AML-193 (cell line): ENCODE results near the gene RIN3.

ENCODE experiments used
- DNase-seq, 2 experiments: peaks; one replicate each; lab custom pipeline; 2025; lab: John Stamatoyannopoulos, UW

RIN3 gene

DNA sequence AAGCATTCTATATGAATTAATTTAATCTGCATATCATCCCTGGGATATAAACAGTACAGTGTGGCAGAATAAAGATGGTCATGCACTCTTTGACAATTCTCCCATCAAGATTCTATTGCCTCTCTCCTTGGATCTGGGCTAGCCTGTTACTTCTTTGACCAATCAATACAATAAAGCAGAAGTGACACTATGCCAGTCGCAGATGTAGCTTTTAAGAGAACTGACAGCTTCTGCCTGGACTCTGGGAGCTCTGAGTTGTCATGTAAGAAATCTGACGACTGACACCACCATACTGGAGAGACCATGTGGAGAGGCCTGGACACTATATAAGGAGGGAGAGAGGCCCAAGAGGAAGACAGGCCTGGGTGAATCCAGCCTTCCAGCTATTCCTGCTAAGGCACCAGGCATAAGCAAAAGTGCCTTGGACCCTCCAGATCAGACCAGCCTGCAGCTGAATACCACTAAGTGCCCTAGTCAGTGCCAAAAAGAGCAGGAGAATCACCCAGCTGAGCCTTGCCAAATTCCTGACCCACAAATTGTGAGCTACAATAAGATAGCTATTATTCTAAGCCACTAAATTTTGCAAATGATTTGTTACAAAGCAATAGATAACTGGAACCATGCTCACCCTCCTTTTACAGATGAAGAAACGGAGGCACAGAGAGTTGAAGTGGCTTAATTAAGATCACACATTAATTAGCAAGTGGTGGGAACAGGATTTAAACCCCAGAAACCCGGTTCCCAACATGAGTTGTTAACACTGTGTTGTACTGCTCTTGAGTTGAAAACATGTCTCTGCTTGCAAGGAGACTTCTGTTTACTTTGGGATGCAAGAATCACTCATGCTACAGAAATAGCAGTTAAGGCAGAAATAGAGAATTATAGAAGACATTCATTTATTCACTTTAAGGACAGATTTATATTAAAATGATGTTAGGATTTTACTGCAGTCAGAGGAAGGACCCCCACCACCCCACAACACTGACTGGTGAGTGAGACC, 84.6 kb downstream of the RIN3 start:
- no peak for DNase-seq

DNA sequence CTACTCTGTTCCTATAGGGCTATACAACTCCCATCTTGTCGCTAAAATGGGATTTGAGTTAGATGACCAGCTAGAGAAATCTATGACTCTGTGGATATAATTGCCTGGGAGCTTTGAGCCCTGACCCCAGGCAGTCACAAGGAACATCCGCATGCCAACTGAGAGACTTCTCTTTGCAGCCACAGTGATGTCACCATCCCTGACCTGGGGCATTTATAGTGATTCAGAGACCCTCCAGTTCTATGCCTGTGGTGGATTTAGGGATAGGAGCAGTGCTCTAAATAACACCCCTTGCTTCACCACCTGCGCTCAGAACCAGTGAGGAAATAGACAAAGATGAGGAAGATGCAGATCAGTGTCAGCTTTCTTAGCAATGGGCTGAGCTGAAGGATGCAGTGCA, 86.2 kb downstream of the RIN3 start:
- no peak for DNase-seq

DNA sequence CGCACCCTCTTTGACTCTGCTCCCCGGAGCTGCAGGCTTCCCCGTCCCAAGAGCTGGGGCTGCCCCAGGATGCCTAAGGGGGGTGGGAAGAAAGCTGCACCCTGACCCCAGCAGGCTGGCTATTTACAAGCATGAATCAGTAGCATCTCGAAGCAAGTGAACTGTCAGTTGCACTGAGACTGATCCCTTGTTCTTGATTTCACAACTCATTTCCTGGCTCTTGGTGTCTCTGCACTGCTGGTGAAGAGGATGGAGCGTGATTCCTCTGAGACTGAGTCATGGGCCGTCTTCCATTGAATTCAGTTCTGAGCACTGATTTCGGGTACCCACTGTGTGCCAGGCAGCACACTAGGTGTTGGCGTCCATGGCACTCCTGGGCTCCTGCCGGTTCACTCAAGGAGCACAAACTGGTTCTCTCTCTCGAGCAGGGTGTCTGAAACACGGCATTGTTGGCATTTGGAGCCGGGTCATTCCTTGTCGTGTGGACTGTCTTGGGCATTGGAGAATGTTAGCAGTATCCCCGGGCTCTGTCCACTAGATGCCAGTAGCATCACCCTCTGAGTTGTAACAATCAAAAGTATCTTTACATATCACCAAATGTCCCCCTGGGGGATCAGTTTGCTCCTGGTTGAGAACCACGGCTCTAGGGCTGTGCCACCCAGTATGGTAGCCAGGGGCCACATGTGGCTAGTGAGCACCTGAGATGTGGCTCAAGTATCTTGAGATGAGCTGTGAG, 86.9 kb downstream of the RIN3 start:
- DNase-seq, result peak; percentile 35 to 43

DNA sequence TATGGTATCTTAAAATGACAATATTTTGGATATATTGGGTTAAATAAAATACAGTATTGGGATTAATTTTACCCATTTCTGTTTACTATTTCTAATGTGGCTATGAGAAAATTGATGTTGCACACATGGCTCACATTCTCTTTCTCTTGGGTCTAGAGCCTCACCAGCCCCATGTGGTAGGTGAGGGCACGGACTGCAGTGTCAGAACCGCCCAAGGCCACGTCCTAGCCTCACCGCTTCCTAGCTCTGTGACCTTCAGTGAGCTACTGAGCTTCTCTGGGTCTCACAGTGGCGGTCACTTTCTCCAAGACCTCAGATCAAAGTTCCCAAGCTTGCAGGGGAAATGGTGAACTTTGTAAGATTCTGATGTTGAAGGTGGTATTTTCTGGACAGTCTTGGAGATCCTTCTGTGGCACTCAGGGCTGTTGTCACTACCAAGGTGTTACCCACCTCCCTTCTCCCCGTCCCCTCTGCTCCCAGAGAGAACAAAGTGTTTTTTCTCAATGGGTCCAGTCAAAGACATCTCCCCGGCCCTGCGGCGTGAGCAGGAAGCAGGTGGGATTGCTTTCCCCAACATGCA, 87.6 kb downstream of the RIN3 start:
- DNase-seq, result no peak

DNA sequence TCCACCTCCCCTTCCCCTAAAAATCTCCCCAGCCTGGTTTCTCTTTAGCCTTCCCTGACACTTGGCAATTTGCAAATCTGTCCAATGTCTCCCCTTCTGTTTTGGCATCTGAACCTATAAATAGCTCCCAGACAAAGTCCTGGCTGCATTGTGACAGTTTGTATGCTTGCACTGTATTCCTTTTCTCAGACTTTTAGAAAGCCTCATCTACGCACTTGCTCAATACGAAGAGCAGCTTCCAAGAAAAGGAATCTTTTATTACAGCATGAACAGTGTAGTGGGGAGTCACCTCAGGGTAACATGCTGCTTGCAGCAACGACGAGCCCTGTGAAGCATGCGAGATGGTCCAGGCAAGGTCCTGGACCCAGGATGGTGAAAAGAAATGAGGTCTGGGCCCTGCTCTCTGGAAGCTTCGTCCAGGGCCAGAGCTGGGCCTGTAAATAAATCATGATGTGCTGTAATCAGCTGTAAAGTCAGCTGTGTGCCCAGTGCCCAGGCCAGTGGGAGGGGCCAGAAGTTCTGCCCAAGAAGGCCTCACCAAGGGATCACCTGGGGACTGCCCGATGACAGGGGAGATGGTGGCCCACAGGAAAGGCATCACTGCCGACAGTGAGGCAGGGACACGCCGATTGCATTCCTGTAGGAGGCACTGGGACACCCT, 88.3 kb downstream of the RIN3 start:
- no peak for DNase-seq

DNA sequence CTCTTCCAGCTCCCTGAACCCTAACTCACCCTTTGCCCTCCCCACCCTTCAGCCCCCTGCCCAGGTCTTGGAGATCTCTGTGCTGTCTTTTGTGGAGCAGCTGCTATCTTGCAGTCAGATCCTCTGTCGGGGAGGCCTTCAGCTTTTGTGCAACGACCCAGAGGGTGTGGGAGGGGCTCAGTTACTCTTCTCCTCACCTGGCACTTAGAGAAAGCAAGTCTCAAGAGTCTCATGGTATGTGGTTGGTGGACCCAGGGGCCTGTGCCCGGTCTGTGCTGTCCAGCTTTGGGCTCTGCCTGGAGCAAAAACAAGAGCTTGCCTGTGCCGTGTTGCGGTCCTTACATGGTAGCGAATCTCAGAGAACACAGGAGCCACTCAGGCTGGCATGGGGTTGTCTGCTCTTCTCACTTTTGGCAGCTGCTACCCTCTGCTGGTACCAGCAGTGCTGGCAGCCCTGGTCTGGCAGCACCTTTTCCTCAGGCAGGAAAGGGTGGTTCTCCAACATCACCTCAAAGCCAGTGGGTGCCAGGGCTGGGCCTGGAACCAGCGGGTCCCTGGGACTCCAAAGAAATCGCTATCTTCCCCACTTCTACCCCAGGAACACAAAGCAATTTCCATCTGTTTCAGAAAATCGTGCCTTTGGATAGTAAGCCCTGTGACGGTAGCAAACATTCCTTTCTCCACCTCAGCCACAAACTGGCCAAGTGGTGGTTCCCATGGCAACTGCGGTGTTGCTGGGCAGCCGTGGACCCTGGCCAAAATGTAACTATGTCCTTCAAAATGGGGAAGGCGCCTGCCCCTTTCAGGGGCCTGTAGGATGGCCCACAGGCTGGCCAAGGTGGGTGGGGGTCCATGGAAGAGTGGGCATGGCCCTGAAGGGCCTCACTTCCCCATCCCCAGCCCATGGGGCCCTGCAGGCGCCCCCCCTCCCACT, 90.0 kb downstream of the RIN3 start:
- DNase-seq, result no peak

DNA sequence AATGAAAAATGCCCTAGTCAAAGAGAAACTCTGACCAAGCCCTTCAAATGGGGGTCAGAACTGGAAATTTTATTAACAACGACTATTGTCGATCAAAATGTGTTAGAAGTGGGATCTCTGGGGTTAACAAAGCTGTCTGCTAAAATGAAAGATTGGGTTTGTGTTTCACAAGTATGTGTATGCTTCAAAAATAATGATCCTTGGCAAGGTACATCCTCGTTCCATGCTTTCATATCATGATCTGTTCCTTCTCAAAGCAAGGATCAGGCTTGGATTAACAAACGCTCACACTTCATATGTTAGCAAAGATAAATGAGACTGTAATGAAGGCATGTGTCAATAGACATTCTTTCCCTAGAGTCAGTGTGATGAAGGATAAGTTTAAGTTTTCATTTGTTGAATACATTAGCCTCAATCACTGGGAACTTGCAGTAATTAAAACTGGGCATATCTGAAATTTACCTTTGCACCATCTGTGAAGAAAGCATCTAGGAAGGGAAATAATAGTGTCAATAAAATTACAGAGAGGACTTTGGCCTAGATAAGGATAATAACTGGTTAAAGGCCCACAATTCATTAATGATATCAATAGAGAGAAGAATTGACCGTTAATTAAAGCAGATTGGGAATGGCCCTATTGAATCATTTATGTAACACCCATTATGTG, 91.8 kb downstream of the RIN3 start:
- no peak for DNase-seq

DNA sequence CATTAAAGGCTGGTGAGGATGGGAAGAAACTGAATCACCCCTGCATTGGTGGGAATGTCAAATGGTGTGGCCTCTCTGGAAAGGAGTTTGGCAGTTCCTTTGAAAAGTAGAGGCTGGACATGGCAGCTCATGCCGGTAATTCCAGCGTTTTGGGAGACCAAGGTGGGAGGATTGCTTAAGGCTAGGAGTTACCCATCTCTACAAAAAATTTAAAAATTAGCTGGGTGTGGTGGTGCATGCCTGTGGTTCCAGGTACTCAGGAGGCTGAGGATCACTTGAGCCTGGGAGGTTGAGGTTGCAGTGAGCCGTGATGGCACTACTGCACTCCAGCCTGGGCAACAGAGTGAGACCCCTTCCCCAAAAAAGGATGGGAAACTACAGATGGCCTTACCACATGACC, 93.7 kb downstream of the RIN3 start:
- DNase-seq, result no peak

DNA sequence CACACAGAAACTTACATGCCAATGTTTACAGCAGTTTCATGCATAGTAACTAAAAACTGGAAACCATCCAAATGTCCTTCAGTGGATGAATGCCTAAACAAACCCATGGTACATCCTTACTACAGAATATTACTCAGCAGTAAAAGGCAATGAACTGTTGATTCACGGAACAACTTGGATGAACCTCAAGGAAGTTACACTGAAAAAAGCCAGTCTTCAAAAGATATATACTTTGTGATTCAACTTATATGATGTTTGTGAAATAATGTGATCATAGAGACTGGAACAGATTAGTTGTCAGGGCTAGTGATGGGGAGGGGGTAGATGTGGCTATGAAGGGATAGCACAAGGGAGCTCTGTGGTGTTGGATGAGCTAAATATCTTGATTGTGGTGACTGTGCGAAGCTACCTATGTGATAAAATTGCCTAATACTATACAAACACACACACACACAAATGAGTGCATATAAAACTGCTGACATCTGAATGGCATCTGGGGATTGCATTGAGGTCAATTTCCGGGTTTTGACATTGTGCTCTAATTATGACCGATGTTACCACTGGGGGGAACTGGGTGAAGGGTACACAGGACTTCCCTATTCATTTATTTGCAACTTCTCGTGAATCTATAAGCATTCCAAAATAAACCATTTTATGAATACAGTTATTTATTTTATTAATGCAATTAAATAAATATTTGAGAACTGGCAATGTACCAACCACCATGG, 94.3 kb downstream of the RIN3 start:
- no peak for DNase-seq

DNA sequence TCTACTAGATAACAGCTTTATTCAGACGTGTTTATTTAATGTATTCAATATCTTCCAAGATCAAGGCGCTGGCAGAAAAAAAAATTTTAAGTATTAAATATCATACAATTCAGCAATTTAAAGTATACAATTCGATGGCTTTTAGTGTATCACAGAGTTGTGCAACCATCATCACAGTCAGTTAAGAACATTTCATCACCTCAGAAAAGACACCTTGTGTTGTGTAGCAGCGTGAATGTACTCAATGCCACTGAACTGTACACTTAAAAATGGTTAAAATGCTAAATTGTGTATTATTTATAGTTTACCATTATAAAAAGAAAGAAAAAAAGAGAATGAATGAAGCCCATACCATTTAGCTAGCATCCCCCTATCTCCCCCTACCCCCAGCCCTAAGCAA, 96.4 kb downstream of the RIN3 start:
- DNase-seq, result no peak

DNA sequence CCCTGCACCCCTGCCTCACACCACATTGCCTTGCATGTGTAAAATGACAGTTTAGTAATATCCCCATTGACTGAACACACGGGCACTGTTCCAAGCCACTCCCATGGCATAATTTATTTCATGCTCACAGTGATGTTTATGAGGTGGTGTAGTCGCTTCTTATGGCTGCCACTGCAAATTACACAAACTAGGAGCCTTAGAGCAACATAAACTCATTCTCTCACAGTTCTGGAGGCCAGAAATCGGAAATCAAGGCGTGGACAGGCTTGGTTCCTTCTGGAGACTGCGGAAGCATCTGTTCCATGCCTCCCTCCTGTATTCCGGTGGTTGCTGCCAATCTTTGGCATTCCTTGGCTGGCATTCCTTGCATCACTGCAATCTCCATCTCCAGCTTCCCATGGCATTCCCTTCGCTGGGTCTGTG, 97.3 kb downstream of the RIN3 start:
- DNase-seq, result no peak

DNA sequence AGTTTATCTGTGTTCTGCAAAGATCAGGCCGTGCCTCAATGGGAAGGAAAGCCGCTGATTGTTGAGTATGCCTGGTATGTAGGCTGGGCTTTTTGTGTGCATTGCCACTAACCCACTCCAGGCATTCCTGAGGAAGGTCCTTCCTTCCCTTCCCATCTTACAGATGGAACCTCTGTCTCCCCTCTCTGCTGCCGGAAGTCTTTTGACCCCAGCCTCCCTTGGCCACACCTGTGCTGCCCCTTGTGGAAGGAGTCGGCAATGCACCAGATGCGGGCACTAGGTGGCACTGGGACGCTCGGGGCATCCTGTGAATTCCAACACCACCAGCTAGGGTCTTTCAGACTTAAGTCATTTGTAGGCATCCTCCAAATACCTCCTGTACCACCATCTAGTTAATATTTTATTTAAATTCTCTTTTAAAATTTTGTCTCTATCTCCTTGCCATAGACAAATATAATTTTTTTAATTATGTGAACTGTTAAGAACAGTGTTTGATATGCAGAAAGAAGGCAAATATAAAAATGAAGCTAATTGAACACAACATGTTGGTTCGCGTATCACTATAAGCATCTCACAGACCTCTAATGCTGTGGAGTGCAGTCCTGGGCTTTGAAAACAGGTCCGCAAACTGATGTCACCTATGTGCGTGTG, 99.6 kb downstream of the RIN3 start:
- peak in 1 of 2 experiments; percentile 20 for DNase-seq

DNA sequence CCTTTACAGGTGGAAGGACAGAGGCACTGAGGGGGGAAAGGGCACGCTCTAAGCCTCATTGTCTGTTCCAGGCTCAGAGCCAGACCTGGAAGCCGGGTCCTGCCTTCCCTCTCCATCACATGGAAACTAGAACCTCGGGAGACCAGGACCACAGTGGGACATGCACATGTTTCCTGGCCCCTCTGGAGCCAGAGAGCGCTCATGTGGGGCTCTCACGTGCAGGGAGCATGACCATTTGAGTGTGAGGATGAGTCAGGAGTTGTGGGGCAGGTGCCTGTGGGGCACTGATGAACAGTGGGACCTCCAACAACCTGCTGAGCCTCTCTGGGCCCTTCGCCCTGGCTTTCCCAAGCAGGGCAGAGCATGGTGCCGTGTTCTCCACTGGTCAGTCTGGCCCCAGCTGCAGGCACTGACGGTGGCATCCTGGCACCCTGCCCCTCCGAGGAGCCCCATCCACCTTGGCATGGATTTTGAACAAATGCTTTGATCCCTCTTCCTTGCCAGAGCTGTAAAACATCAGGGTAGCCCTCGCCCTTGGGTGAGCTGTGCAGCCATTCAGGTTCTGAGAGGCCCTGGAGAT, 100.2 kb downstream of the RIN3 start:
- DNase-seq, result no peak

DNA sequence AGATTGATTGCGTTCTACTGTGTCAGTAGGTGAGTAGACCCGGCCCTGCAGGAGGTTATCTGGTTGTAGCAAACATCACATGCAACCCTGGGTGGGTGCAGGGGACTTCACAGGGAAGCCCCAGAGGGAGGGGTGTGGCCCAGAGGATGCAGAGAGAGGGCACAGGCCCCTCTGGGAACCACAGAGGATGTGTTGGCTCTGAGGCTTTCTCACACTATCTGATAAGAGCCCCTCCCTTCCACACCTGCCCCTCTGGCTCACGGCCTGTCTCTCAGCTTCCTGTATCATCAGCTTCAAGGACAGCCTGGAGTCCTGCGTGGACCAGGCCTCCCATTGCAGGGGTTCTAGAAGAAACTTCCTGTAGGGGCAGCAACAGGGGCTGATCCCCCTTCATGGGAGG, 101.9 kb downstream of the RIN3 start:
- DNase-seq, result no peak

DNA sequence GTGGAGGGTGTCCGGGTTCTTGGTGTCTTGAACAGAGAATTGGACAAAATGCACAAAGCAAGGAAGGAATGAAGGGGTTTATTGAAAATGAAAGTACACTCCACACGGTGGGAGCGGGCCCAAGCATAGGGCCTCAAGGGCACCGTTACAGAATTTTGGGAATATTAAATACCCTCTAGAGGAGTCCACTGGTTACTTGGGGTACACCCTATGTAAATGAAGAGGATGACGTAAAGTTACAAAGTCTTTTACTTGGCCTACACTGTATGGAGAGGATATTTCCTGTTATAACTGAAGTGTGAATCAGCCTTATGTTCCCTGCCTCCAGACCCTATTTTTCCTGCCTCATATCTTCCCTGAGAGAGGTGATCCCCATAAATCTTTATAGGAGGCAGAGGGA, 102.6 kb downstream of the RIN3 start:
- no peak for DNase-seq

DNA sequence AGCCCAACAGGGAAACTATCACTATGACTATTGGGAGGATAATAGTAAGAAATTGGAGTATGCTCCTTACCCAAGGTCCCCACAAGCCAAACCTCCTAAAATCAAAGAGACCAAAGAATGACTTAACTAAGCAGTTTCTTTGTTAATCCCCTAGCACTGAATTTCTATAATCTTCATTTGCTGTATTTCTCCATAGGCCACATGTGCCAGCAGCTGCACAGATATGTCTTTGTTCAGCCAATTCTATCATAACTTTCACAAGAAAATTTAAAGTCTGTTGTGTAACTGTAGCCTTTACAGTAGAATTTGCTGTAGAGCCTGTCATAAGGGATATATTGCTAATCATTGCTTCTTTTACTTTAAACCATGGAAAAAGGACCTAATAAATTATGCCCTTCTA, 104.0 kb downstream of the RIN3 start:
- no peak for DNase-seq

DNA sequence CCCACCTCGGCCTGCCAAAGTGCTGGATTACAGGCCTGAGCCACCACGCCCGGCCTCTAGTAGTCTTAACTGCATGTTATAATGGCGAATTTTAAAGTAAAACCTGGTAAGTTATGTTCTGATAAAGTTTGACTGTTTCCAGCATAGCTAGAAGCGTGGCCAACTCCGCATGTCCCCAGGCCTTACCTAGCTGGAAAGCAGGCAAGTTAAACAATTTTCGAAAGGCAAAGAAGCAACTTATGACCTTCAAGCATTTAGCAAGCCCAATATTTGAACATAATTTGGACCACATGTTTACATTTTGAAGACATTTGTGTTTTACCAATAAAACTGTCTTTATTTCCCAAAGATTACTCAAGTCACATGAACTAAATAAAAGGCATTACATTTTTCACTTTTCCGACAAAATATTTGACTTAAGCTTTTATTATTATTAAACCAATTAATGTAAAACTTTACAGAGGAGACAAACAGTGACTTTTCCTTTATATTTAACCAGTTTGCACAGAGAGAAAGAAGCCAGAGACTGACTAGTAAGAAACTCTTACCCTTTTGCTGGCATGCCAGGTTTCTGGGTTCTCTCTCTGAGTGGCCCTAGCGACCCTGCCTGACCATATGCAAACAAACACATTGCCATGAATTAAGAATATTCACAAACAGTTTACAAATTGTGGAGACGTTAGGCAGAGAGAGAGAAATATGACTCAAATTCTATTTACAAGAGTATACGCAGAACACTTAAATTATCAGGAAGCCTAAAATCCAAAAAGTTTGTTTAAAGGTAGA, 106.3 kb downstream of the RIN3 start:
- no peak for DNase-seq

DNA sequence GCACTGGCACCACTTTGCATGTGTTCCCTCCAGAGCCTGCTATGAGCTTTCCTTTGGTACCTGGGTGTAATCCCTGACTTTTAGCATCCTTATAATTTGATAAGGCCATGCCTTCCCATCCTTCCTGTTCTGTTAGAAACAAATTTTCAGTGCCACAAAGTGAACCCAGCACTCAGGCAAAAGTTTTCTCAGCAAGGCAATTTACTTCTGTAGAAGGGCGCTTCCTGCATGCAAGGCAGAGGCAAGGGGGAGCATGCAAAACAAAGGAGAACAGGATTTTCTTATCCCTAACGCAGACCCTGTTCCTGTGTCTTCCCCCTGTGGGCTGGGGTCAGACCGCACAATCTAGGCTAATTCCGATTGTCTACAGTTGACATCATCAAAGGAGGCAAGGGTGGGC, 108.7 kb downstream of the RIN3 start:
- no peak for DNase-seq
